Activated naive CD8-positive, alpha-beta T cell treated with anti-CD3 and anti-CD28 coated beads, Interleukin-2, amount 50 U/mL, for 24 hours (primary cell): ENCODE measurements around the gene GORASP2.

Experiments
- ATAC-seq: fragments of 150-1000 bp; cut with Tn5 transposase; one replicate; pipeline ENCODE4 v1.10.0; 2021
- DNase-seq: peaks from one replicate; pipeline ENCODE4 v3.0.0; 2021
- H3K27ac Mint-ChIP-seq: one replicate; pipeline ENCODE4 v1.8.0; 2021; ENCODE audit warnings: mild to moderate bottlenecking, mixed read lengths
- H3K27me3 Mint-ChIP-seq: one replicate; pipeline ENCODE4 v1.8.0; 2021; ENCODE audit warnings: mixed read lengths
- H3K36me3 Mint-ChIP-seq: one replicate; pipeline ENCODE4 v1.8.0; 2021; ENCODE audit warnings: low read depth, mixed read lengths
- H3K4me1 Mint-ChIP-seq: one replicate; pipeline ENCODE4 v1.8.0; 2021; ENCODE audit warnings: mixed read lengths
- H3K4me3 Mint-ChIP-seq: one replicate; pipeline ENCODE4 v1.8.0; 2021; ENCODE audit warnings: mild to moderate bottlenecking, moderate library complexity, mixed read lengths
- H3K9me3 Mint-ChIP-seq: one replicate; pipeline ENCODE4 v1.8.0; 2021; ENCODE audit warnings: mixed read lengths

GORASP2 gene

DNA sequence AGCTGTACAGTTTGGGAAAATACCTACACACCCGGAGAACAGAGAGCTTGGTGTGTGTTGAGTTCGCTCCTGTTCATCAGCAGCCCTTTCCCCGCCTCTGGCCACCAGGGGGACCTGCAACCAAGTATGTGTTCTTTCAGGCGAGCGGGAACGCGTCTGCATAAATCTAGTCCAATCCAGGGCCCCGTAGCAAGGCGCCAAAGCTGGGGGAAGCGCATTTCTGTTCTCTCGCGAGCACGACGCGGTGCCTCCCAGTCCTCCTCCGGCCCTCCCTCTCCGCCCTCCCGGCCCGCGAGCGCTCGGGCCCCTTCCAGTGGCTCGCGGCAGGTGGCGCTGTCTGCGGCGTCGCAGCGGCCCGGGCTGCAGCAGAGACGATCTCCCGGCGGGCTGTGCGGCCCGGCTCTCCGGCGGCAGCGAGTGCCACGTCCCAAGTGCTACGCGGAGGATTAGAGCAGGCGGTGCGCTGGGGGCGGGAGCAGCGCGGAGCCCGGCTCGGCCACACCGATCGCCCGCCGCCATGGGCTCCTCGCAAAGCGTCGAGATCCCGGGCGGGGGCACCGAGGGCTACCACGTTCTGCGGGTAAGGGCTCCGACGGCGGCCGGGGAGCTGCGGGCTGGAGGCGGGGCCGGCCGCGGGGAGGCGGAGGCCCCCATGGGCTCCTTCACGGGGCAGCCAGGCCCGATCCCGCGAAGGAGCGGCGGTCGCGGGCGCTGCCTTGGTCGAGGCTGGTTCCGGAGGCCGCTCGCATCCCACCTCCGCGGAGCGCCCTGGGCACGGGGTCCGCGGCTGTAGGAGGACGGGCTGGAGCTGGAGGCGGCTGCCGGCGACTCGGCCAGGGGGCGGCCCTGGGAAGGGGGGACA is at the start of gene GORASP2:
TSS of gene GORASP2 (plus strand) at position 430 of the 862 bp plus-strand sequence. CDS start at position 518, 88 bp downstream.
- Mint-ChIP-seq H3K36me3 (peaks cover 28% of the 10 kb centered on the region), H3K27me3 (no peaks in the 10 kb centered on the region), H3K4me1 (peaks cover 46% of the 10 kb centered on the region), H3K27ac (peak within 1 kb of the TSS; percentile 97), H3K4me3 (peak within 1 kb of the TSS; percentile 98), H3K9me3 (peaks cover 3% of the 10 kb centered on the region)
- DNase-seq (peak; percentile 95), ATAC-seq (peak; percentile 95)

DNA sequence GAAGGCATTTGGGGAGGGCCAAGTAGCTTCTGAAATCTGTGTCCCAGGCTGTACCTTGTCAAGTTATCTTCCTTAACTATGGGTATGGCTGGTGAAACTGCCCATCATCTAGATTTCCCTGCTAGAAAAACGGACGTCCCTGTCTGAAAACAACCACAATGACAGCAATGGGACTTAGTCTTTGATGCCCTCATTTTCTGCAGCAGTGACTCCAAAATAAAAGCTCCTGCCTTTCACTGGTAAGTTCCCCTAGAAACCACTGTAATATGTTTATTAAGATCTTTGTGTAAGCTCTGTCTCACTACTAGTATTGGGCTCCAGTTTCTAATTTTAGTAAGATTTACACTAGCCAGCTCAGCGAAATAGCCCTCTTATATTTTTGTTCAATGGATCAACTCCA is 47.2 kb upstream of the GORASP2 start:
- no peak for DNase-seq
- H3K4me3 Mint-ChIP-seq = no peak overlapping the region
- peaks cover 12% of the 10 kb centered on the region for H3K27me3 Mint-ChIP-seq
- peaks cover 2% of the 10 kb centered on the region for H3K4me1 Mint-ChIP-seq
- H3K36me3 Mint-ChIP-seq = no peaks in the 10 kb centered on the region
- ATAC-seq = no peak
- H3K27ac Mint-ChIP-seq = no peak overlapping the region
- no peaks in the 10 kb centered on the region for H3K9me3 Mint-ChIP-seq

DNA sequence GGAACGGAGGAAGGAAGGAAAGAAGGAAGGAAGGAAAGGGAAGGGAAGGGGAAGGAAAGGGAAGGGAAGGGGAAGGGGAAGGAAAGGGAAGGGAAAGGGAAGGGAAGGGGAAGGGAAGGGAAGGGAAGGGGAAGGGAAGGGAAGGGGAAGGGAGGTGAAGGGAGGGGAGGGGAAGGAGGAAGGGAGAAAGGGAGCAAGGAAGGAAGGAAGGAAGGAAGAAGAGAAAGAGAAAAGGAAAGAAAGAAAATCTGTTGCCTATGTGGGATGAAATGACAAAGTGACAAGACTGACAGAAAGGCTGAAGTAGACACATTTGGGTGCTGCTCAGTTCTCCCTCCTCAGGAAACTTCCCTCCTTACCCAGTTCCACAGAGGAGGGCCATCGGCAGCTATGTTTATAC is 46.3 kb upstream of the GORASP2 start:
- no peak overlapping the region for H3K4me3 Mint-ChIP-seq
- H3K9me3 Mint-ChIP-seq = no peaks in the 10 kb centered on the region
- no peak overlapping the region for H3K27ac Mint-ChIP-seq
- no peaks in the 10 kb centered on the region for H3K36me3 Mint-ChIP-seq
- ATAC-seq (no peak), DNase-seq (no peak)
- H3K27me3 Mint-ChIP-seq = peaks cover 12% of the 10 kb centered on the region
- peaks cover 2% of the 10 kb centered on the region for H3K4me1 Mint-ChIP-seq

GRCh38 chr2:170883683-170884082 is 45.4 kb upstream of the GORASP2 start:
- peaks cover 12% of the 10 kb centered on the region for H3K27me3 Mint-ChIP-seq

GRCh38 chr2:170885130-170885791 is 43.8 kb upstream of the GORASP2 start:
- Mint-ChIP-seq H3K9me3 (no peaks in the 10 kb centered on the region), H3K36me3 (no peaks in the 10 kb centered on the region), H3K27ac (no peak overlapping the region), H3K4me1 (no peaks in the 10 kb centered on the region), H3K4me3 (no peak overlapping the region), H3K27me3 (peaks cover 14% of the 10 kb centered on the region)
- ATAC-seq (no peak), DNase-seq (no peak)

More at GRCh38 chr2:170883683-170884082, 45.4 kb upstream of the GORASP2 start:
- no peak overlapping the region for H3K27ac Mint-ChIP-seq
- no peak overlapping the region for H3K4me3 Mint-ChIP-seq
- no peaks in the 10 kb centered on the region for H3K36me3 Mint-ChIP-seq
- DNase-seq (no peak), ATAC-seq (no peak)
- no peaks in the 10 kb centered on the region for H3K4me1 Mint-ChIP-seq
- H3K9me3 Mint-ChIP-seq = no peaks in the 10 kb centered on the region

GRCh38 chr2:170886386-170886785 is 42.7 kb upstream of the GORASP2 start:
- Mint-ChIP-seq H3K4me3 (no peak overlapping the region), H3K4me1 (no peaks in the 10 kb centered on the region), H3K9me3 (no peaks in the 10 kb centered on the region), H3K36me3 (no peaks in the 10 kb centered on the region), H3K27ac (no peak overlapping the region), H3K27me3 (peaks cover 14% of the 10 kb centered on the region)
- DNase-seq (no peak), ATAC-seq (no peak)

- no peaks in the 10 kb centered on the region for H3K9me3 Mint-ChIP-seq
- DNase-seq (no peak), ATAC-seq (no peak)
- no peak overlapping the region for H3K27ac Mint-ChIP-seq
- H3K4me3 Mint-ChIP-seq = no peak overlapping the region
- peaks cover 13% of the 10 kb centered on the region for H3K27me3 Mint-ChIP-seq
- H3K4me1 Mint-ChIP-seq = no peaks in the 10 kb centered on the region
- H3K36me3 Mint-ChIP-seq = no peaks in the 10 kb centered on the region
Observed at GRCh38 chr2:170887496-170887895, 41.6 kb upstream of the GORASP2 start.

GRCh38 chr2:170887896-170888295 is 41.2 kb upstream of the GORASP2 start:
- no peaks in the 10 kb centered on the region for H3K9me3 Mint-ChIP-seq

GRCh38 chr2:170891893-170892292 is 37.2 kb upstream of the GORASP2 start:
- Mint-ChIP-seq H3K27me3 (peaks cover 2% of the 10 kb centered on the region), H3K9me3 (no peaks in the 10 kb centered on the region), H3K36me3 (no peaks in the 10 kb centered on the region), H3K4me1 (no peaks in the 10 kb centered on the region), H3K4me3 (no peak overlapping the region), H3K27ac (no peak overlapping the region)
- DNase-seq (no peak), ATAC-seq (no peak)

More at GRCh38 chr2:170887896-170888295, 41.2 kb upstream of the GORASP2 start:
- H3K4me1 Mint-ChIP-seq = no peaks in the 10 kb centered on the region
- DNase-seq = no peak
- H3K36me3 Mint-ChIP-seq = no peaks in the 10 kb centered on the region
- peaks cover 12% of the 10 kb centered on the region for H3K27me3 Mint-ChIP-seq
- ATAC-seq = no peak
- H3K27ac Mint-ChIP-seq = no peak overlapping the region
- H3K4me3 Mint-ChIP-seq = no peak overlapping the region

- no peak overlapping the region for H3K27ac Mint-ChIP-seq
Observed at GRCh38 chr2:170892391-170892951, 36.6 kb upstream of the GORASP2 start.

GRCh38 chr2:170895023-170895757 is 33.9 kb upstream of the GORASP2 start:
- no peaks in the 10 kb centered on the region for H3K36me3 Mint-ChIP-seq
- no peak overlapping the region for H3K27ac Mint-ChIP-seq
- ATAC-seq (no peak), DNase-seq (no peak)
- H3K4me1 Mint-ChIP-seq = no peaks in the 10 kb centered on the region
- H3K4me3 Mint-ChIP-seq = no peak overlapping the region
- H3K9me3 Mint-ChIP-seq = no peaks in the 10 kb centered on the region
- peaks cover 7% of the 10 kb centered on the region for H3K27me3 Mint-ChIP-seq

More at GRCh38 chr2:170892391-170892951, 36.6 kb upstream of the GORASP2 start:
- no peak for DNase-seq
- no peaks in the 10 kb centered on the region for H3K4me1 Mint-ChIP-seq
- no peak overlapping the region for H3K4me3 Mint-ChIP-seq
- peaks cover 4% of the 10 kb centered on the region for H3K27me3 Mint-ChIP-seq
- H3K36me3 Mint-ChIP-seq = no peaks in the 10 kb centered on the region
- no peaks in the 10 kb centered on the region for H3K9me3 Mint-ChIP-seq
- no peak for ATAC-seq

DNA sequence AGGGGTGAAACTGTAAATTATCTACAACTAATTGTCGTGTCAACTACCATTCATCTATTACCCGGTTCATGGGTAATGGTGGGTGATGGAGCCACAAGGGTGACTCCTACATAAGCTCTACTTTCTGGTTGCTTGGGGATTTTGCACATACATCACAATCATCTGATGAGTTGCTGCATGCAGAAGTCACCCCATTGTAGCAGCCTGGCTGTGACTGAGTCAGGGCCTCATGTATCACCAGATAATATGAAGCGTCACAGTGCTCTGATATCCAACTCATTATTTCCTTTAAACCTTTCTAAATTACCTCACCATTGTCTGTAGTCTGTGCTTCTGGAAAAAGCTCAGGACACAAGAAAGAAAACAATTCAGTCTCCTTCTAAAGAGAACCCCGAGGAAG is 32.4 kb upstream of the GORASP2 start:
- Mint-ChIP-seq H3K36me3 (no peaks in the 10 kb centered on the region), H3K9me3 (no peaks in the 10 kb centered on the region), H3K4me1 (no peaks in the 10 kb centered on the region), H3K27me3 (peaks cover 8% of the 10 kb centered on the region), H3K4me3 (no peak overlapping the region), H3K27ac (no peak overlapping the region)
- ATAC-seq (no peak), DNase-seq (no peak)

GRCh38 chr2:170897108-170897507 is 31.9 kb upstream of the GORASP2 start:
- Mint-ChIP-seq H3K9me3 (no peaks in the 10 kb centered on the region), H3K4me1 (no peaks in the 10 kb centered on the region), H3K4me3 (no peak overlapping the region), H3K27me3 (peaks cover 8% of the 10 kb centered on the region), H3K27ac (no peak overlapping the region), H3K36me3 (no peaks in the 10 kb centered on the region)
- ATAC-seq = no peak
- no peak for DNase-seq

DNA sequence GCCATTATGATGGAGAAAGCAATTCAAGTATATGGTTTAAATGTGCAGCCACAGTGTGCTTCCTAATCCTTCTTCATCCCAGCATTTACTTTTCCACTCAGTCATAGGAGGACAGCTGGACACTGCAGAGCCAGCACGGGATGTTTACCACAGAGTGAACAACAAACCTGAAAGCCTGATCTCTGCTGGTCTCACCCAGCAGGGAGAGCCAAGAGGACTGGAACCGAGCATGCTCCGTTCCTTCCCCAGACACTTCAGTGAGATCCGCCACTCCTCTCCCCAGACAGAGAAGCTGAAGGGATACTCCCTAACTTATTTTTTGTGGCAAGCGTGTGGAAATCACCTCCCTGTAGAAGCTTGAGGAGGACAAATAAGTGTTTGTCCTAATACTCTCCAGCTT is 23.2 kb upstream of the GORASP2 start:
- no peak for DNase-seq
- no peak overlapping the region for H3K4me3 Mint-ChIP-seq
- no peak for ATAC-seq
- H3K27ac Mint-ChIP-seq = no peak overlapping the region
- peaks cover 8% of the 10 kb centered on the region for H3K27me3 Mint-ChIP-seq
- H3K9me3 Mint-ChIP-seq = peaks cover 20% of the 10 kb centered on the region
- H3K4me1 Mint-ChIP-seq = no peaks in the 10 kb centered on the region
- peaks cover 3% of the 10 kb centered on the region for H3K36me3 Mint-ChIP-seq
